CD14-positive monocyte (primary cell): ENCODE data around the gene DNAAF5. TPM values are rescaled to one million over a fixed set of nuclear protein-coding genes. Genes with fewer than 3 reads are reported as not detected.

Experiments
- DNase-seq, 3 donors: peaks; one replicate each; pipeline ENCODE4 v3.0.0-alpha.2; 2011 to 2022
- H2AFZ ChIP-seq: 2 replicates; pipeline ENCODE4 v1.6.0; 2012; ENCODE audit warnings: mild to moderate bottlenecking, low read depth, low read length, inconsistent platforms; ENCODE audit not compliant: insufficient read depth, poor library complexity, severe bottlenecking
- H3K27ac ChIP-seq, 2 donors: 1 replicate in 1 of 2; 2 replicates in 1 of 2; pipeline ENCODE4 v1.5.1; 2012 to 2013; ENCODE audit warnings: low read length in 2 of 2, control low read depth in 1 of 2, inconsistent platforms in 1 of 2, low read depth in 1 of 2, mild to moderate bottlenecking in 1 of 2
- H3K27me3 ChIP-seq, 2 donors: one replicate each; pipeline versions ENCODE4 v1.6.0 to v1.6.1; 2011 to 2013; ENCODE audit warnings: low read length in 2 of 2; ENCODE audit not compliant: control insufficient read depth in 2 of 2, insufficient read depth in 2 of 2
- H3K36me3 ChIP-seq, 2 donors: replicated peaks in 1 of 2; 1 replicate in 1 of 2; 2 replicates in 1 of 2; pipeline versions ENCODE4 v1.5.1 to v1.6.1; 2012 to 2013; ENCODE audit warnings: low read length in 2 of 2, control low read depth in 1 of 2, inconsistent platforms in 1 of 2, mild to moderate bottlenecking in 1 of 2; ENCODE audit not compliant: insufficient read depth in 2 of 2, control insufficient read depth in 1 of 2
- H3K4me1 ChIP-seq, 2 donors: 1 replicate in 1 of 2; 2 replicates in 1 of 2; pipeline versions ENCODE4 v1.5.1 to v1.6.1; 2012 to 2013; ENCODE audit warnings: low read length in 2 of 2, control low read depth in 1 of 2, inconsistent platforms in 1 of 2, mild to moderate bottlenecking in 1 of 2, moderate library complexity in 1 of 2; ENCODE audit not compliant: insufficient read depth in 2 of 2, control insufficient read depth in 1 of 2
- H3K4me2 ChIP-seq: replicated peaks from 2 replicates; pipeline ENCODE3; 2012; ENCODE audit warnings: low read length, moderate library complexity, mild to moderate bottlenecking; ENCODE audit not compliant: poor library complexity, severe bottlenecking; ENCODE audit errors: extremely low read depth
- H3K4me3 ChIP-seq, 3 experiments: fragments of 200-600 bp in 1 of 3; sonication (generic) in 1 of 3; replicated peaks in 1 of 3; 1 replicate in 2 of 3; 2 replicates in 1 of 3; pipeline ENCODE4 v1.5.1; 2011 to 2013; ENCODE audit warnings: low read length in 3 of 3, mild to moderate bottlenecking in 3 of 3, control low read depth in 2 of 3, low read depth in 2 of 3, inconsistent platforms in 1 of 3, moderate library complexity in 1 of 3
- H3K79me2 ChIP-seq: 2 replicates; pipeline ENCODE4 v1.6.0; 2012; ENCODE audit warnings: mild to moderate bottlenecking, control low read depth, inconsistent platforms, low read length, moderate library complexity; ENCODE audit not compliant: insufficient read depth
- H3K9ac ChIP-seq: 2 replicates; pipeline ENCODE4 v1.6.0; 2017; ENCODE audit warnings: low read length, mild to moderate bottlenecking; ENCODE audit not compliant: insufficient read depth, poor library complexity, severe bottlenecking
- H3K9me3 ChIP-seq, 2 donors: replicated peaks in 1 of 2; 1 replicate in 1 of 2; 2 replicates in 1 of 2; pipeline versions ENCODE4 v1.5.1 to v1.6.1; 2012 to 2013; ENCODE audit warnings: low read length in 2 of 2, control low read depth in 1 of 2; ENCODE audit not compliant: control insufficient read depth in 1 of 2, insufficient read depth in 1 of 2
- H4K20me1 ChIP-seq: 2 replicates; pipeline ENCODE4 v1.6.0; 2012; ENCODE audit warnings: mild to moderate bottlenecking, low read length, control low read depth, moderate library complexity; ENCODE audit not compliant: insufficient read depth
- H3K27ac Mint-ChIP-seq, 7 donors: one replicate each; pipeline ENCODE4 v1.8.0; 2020; ENCODE audit warnings: mild to moderate bottlenecking in 7 of 7, mixed read lengths in 7 of 7, moderate library complexity in 6 of 7, inconsistent platforms in 2 of 7
- H3K27me3 Mint-ChIP-seq, 3 donors: one replicate each; pipeline ENCODE4 v1.8.0; 2021 to 2022; ENCODE audit warnings: low read depth in 3 of 3, mild to moderate bottlenecking in 3 of 3, mixed read lengths in 3 of 3, moderate library complexity in 3 of 3, inconsistent platforms in 1 of 3
- H3K36me3 Mint-ChIP-seq, 2 donors: one replicate each; pipeline ENCODE4 v1.8.0; 2020; ENCODE audit warnings: mixed read lengths in 2 of 2, inconsistent platforms in 1 of 2, mild to moderate bottlenecking in 1 of 2
- H3K4me1 Mint-ChIP-seq: one replicate; pipeline ENCODE4 v1.8.0; 2020; ENCODE audit warnings: mild to moderate bottlenecking, mixed read lengths
- H3K4me3 Mint-ChIP-seq, 2 donors: one replicate each; pipeline ENCODE4 v1.8.0; 2020; ENCODE audit warnings: mild to moderate bottlenecking in 2 of 2, mixed read lengths in 2 of 2, moderate library complexity in 1 of 2
- H3K9me3 Mint-ChIP-seq, 7 donors: one replicate each; pipeline ENCODE4 v1.8.0; 2020 to 2022; ENCODE audit warnings: mixed read lengths in 7 of 7, mild to moderate bottlenecking in 6 of 7, moderate library complexity in 6 of 7, inconsistent platforms in 2 of 7
- CTCF ChIP-seq: fragments of 200-600 bp; IDR thresholded peaks from one replicate; pipeline ENCODE4 v1.8.0; 2022; ENCODE audit warnings: antibody characterized with exemption, mild to moderate bottlenecking
- WGBS: methylation state at CpG from one replicate; pipeline ENCODE4 v1.1.5; 2013; ENCODE audit warnings: missing lambda C conversion rate; ENCODE audit not compliant: insufficient coverage; 5-methylcytosine and 5-hydroxymethylcytosine counted together
- intact Hi-C, 2 donors: fragments of 100-400 bp; cut with micrococcal nuclease; formaldehyde crosslinking; loops; one replicate each; pipeline versions ENCODE4 v1.15.0 to v1.15.1; 2023
- polyA plus RNA-seq, 3 donors: library from polyadenylated mRNA; depleted of rRNA in 1 of 3; unstranded in 2 of 3; stranded (reverse) in 1 of 3; fragments of 300-500 nt in 2 of 3; fragments of >200 nt in 1 of 3; fragmentation: Illumina TruSeq in 2 of 3; gene quantifications; 1 replicate in 2 of 3; 2 replicates in 1 of 3; pipeline ENCODE4 v1.2.3, GENCODE V29; 2012 to 2021

Gene DNAAF5
- polyA plus RNA-seq, 3 donors: 1.2 to 9.6 (median 2.0) TPM

- no peaks in the 10 kb centered on the region for H3K27me3 ChIP-seq
- H4K20me1 ChIP-seq: no peaks in the 10 kb centered on the region
- Mint-ChIP-seq H3K27ac (no peak overlapping the region), H3K27me3 (peaks cover 0 to 2% (median 2%) of the 10 kb centered on the region in 3 donors), H3K36me3 (peaks cover 15 to 20% of the 10 kb centered on the region in 2 donors), H3K4me1 (peaks cover 17% of the 10 kb centered on the region), H3K9me3 (peaks cover 9 to 15% (median 14%) of the 10 kb centered on the region in 7 donors), H3K4me3 (no peak overlapping the region)
- peaks cover 3% of the 10 kb centered on the region for H3K79me2 ChIP-seq
- no peak overlapping the region for H3K9ac ChIP-seq
- no peak for DNase-seq
- peaks cover 4 to 6% of the 10 kb centered on the region in 2 donors for H3K9me3 ChIP-seq
- peaks cover 13 to 38% of the 10 kb centered on the region in 2 donors for H3K36me3 ChIP-seq
- H3K4me2 ChIP-seq: no peak overlapping the region
- H3K4me1 ChIP-seq: peaks cover 13 to 15% of the 10 kb centered on the region in 2 donors
- intact Hi-C loops: loop anchor here in 1 of 2 donors (10.0 kb wide), 1 partner anchor 125 kb away; no protein-coding TSS in a partner anchor
- H3K27ac ChIP-seq: no peak overlapping the region
- TF ChIP-seq CTCF: no peak
- H3K4me3 ChIP-seq: no peak overlapping the region
- no peak overlapping the region for H2AFZ ChIP-seq
- 96% methylated on average over 24 of the region's 29 CpGs for WGBS
These were observed 2.9 kb downstream of the DNAAF5 start for GRCh38 chr7:729140-730000.

- intact Hi-C loops: no loop called here
- H3K79me2 ChIP-seq: peaks cover 4% of the 10 kb centered on the region
These were observed 4.3 kb downstream of the DNAAF5 start for GRCh38 chr7:730501-731439.

More at GRCh38 chr7:730501-731439, 4.3 kb downstream of the DNAAF5 start:
- Histone ChIP-seq H3K36me3 (peaks cover 13 to 48% of the 10 kb centered on the region in 2 donors), H3K9me3 (peaks cover 15 to 16% of the 10 kb centered on the region in 2 donors), H3K4me3 (no peak overlapping the region), H3K27ac (no peak overlapping the region), H3K27me3 (no peaks in the 10 kb centered on the region), H3K9ac (no peak overlapping the region), H3K4me1 (peaks cover 13% of the 10 kb centered on the region in 2 donors), H3K4me2 (no peak overlapping the region), H2AFZ (no peak overlapping the region), H4K20me1 (no peaks in the 10 kb centered on the region)
- 96% methylated on average over 19 of the region's 23 CpGs for WGBS
- Mint-ChIP-seq H3K4me3 (no peak overlapping the region), H3K27me3 (peaks cover 0 to 2% (median 2%) of the 10 kb centered on the region in 3 donors), H3K36me3 (peaks cover 15 to 20% of the 10 kb centered on the region in 2 donors), H3K27ac (peak overlapping the region in 2 of 7 donors; percentile 18 to 60), H3K9me3 (peaks cover 0 to 7% (median 3%) of the 10 kb centered on the region in 7 donors), H3K4me1 (peaks cover 12% of the 10 kb centered on the region)
- no peak for TF ChIP-seq CTCF
- no peak for DNase-seq
